ENCODE data around the gene CFAP74. TPM values are rescaled to one million over a fixed set of nuclear protein-coding genes. Genes with fewer than 3 reads are reported as not detected.
A peak's percentile ranks its signal among the peaks of the same experiment; 100 is the strongest.

The CFAP74 gene
- total RNA-seq, 2 experiments from 2014 or later = 0.38 to 0.41 TPM

DNA sequence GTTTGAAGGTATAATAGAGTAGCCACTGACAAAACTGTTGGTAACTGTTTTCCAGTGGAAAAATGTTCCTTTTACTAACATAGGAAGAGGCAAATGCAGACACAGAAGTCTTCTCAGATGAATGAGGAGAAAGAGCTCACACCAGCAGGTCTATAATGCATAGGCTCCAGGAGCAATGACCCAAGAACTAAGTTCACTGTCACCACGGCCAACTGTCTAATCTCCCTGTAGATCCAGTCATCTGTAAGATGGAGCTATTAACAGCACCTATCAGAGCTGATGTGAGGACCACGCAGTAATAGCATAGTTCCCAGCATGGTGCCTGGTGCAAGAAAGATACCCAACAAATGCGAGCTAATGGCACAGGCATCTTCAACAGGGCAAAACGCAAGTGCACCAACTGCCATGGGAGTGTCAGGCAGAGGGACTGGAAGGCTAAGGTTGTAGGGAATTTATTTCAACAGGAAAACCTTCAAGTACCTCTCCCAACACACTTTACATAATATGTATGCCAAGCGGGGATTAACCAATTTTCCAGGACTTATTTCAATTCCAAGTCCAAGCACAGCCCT lies 125.6 kb downstream of the CFAP74 start:
- intact Hi-C loops (cut with micrococcal nuclease) = no loop called here
- ChIA-PET CTCF (interaction anchor here (1.2 to 2.3 kb wide), 2 partner anchors 10 to 28 kb away, joined by 3 to 10 read pairs; no protein-coding TSS in a partner anchor), POLR2A (interaction anchor here (1.1 to 1.9 kb wide), 3 partner anchors 8 to 14 kb away, joined by 3 to 4 read pairs (median 3); no protein-coding TSS in a partner anchor)
- Mint-ChIP-seq H3K36me3 (ENCODE audit: low read depth) (peaks cover 55% of the 10 kb centered on the region), H3K4me1 (ENCODE audit: low read depth) (peaks cover 74% of the 10 kb centered on the region), H3K27me3 (no peaks in the 10 kb centered on the region), H3K27ac (peak overlapping the region; percentile 8), H3K9me3 (no peaks in the 10 kb centered on the region), H3K4me3 (no peak overlapping the region)
- DNase-seq (no peak), ATAC-seq (no peak)
- TF ChIP-seq, protein P1, sequence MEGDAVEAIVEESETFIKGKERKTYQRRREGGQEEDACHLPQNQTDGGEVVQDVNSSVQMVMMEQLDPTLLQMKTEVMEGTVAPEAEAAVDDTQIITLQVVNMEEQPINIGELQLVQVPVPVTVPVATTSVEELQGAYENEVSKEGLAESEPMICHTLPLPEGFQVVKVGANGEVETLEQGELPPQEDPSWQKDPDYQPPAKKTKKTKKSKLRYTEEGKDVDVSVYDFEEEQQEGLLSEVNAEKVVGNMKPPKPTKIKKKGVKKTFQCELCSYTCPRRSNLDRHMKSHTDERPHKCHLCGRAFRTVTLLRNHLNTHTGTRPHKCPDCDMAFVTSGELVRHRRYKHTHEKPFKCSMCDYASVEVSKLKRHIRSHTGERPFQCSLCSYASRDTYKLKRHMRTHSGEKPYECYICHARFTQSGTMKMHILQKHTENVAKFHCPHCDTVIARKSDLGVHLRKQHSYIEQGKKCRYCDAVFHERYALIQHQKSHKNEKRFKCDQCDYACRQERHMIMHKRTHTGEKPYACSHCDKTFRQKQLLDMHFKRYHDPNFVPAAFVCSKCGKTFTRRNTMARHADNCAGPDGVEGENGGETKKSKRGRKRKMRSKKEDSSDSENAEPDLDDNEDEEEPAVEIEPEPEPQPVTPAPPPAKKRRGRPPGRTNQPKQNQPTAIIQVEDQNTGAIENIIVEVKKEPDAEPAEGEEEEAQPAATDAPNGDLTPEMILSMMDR (IDR thresholded peaks at IDR 0.05) = no peak

DNA sequence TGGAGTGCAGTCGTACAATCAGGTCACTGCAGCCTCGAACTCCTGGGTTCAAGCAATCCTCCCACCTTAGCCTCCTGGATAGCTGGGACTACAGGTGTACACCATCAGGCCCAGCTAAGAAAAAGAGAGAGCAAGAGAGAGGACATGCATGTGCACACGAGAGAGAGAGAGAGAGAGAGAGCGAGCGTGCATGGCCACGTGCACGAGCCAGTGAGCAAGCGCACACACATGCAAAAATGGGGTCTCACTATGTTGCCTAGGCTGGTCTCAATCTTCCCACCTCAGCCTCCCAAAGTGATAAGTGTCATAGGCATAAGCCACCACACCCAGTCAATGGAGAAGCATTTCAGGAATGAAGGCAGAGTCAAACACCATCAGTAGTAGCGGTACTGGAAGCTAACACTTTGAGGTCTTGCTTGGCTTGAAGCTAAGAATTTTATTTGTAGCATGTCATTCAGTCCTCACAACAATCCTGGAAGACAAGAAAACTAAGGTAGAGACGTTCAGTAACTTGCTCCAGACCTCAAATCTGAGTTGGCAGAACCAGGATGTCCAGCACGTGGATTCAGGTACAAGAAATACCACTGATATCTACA lies 127.2 kb downstream of the CFAP74 start:
- ChIA-PET CTCF (interaction anchor here (0.7 to 3.2 kb wide), 4 partner anchors 22 to 33 kb away, joined by 3 to 14 read pairs (median 3); no protein-coding TSS in a partner anchor), POLR2A (interaction anchor here (1.0 to 2.5 kb wide), 4 partner anchors 9 to 96 kb away, joined by 3 to 13 read pairs (median 6); no protein-coding TSS in a partner anchor)
- intact Hi-C loops (cut with micrococcal nuclease) = no loop called here
- no peak for ATAC-seq
- Mint-ChIP-seq H3K36me3 (ENCODE audit: low read depth) (peaks cover 69% of the 10 kb centered on the region), H3K9me3 (no peaks in the 10 kb centered on the region), H3K27me3 (no peaks in the 10 kb centered on the region), H3K4me3 (no peak overlapping the region), H3K27ac (peak overlapping the region; percentile 90), H3K4me1 (ENCODE audit: low read depth) (peaks cover 78% of the 10 kb centered on the region)
- no peak for DNase-seq
- TF ChIP-seq, protein P1 (IDR thresholded peaks at IDR 0.05) = no peak

DNA sequence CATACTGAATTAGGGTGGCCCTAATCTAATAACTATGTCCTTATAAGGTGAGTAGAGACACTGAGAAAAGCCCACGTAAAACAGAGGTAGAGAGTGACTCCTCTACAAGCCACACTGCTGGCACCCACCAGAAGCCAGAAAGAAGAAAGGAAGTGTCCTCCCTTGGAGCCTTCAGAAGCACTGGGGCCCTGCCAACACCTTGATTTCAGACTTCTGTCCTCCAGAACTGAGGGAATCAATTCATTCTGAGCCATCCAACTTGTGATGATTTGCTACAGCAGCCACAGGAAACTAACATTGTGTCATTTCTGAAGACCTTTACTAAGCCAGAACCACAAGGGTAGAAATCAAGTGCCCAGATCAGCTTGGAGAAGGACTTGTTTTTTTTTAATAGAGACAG lies 127.7 kb downstream of the CFAP74 start:
- Mint-ChIP-seq H3K36me3 (ENCODE audit: low read depth) (peaks cover 71% of the 10 kb centered on the region), H3K4me1 (ENCODE audit: low read depth) (peaks cover 77% of the 10 kb centered on the region), H3K4me3 (no peak overlapping the region), H3K27ac (peak overlapping the region; percentile 90), H3K9me3 (no peaks in the 10 kb centered on the region), H3K27me3 (no peaks in the 10 kb centered on the region)
- TF ChIP-seq, protein P1 (IDR thresholded peaks at IDR 0.05) = no peak
- ChIA-PET POLR2A (interaction anchor here (1.0 to 2.5 kb wide), 5 partner anchors 10 to 96 kb away, joined by 3 to 13 read pairs (median 4); no protein-coding TSS in a partner anchor), CTCF (interaction anchor here (0.7 to 3.2 kb wide), 3 partner anchors 23 to 33 kb away, joined by 3 to 14 read pairs (median 3); no protein-coding TSS in a partner anchor)
- DNase-seq (peak; percentile 75), ATAC-seq (peak; percentile 91)
- intact Hi-C loops (cut with micrococcal nuclease) = no loop called here

DNA sequence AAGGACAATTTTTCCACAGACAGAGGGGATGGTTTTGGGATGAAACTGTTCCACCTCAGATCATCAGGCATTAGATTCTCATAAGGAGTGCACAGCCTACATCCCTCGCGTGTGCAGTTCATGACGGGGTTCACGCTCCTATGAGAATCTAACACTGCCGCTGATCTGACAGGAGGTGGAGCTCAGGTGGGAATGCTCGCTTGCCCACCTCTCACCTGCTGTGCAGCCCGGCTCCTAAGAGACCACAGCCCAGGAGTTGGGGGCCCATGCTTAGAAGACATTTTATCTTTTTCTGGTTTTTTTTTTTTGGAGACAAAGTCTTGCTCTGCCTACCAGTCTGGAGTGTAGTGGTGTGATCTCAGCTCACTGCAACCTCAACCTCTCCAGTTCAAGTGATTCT lies 128.7 kb downstream of the CFAP74 start:
- Mint-ChIP-seq H3K4me3 (no peak overlapping the region), H3K27ac (no peak overlapping the region), H3K27me3 (no peaks in the 10 kb centered on the region), H3K9me3 (no peaks in the 10 kb centered on the region), H3K36me3 (ENCODE audit: low read depth) (peaks cover 75% of the 10 kb centered on the region), H3K4me1 (ENCODE audit: low read depth) (peaks cover 78% of the 10 kb centered on the region)
- ChIA-PET CTCF (interaction anchor here (3.2 kb wide), 1 partner anchor 31 kb away, joined by 14 read pairs; no protein-coding TSS in a partner anchor), POLR2A (interaction anchor here (1.3 to 2.5 kb wide), 2 partner anchors 11 to 13 kb away, joined by 5 to 13 read pairs; no protein-coding TSS in a partner anchor)
- TF ChIP-seq, protein P1 (IDR thresholded peaks at IDR 0.05) = no peak
- intact Hi-C loops (cut with micrococcal nuclease) = no loop called here
- ATAC-seq (no peak), DNase-seq (no peak)

DNA sequence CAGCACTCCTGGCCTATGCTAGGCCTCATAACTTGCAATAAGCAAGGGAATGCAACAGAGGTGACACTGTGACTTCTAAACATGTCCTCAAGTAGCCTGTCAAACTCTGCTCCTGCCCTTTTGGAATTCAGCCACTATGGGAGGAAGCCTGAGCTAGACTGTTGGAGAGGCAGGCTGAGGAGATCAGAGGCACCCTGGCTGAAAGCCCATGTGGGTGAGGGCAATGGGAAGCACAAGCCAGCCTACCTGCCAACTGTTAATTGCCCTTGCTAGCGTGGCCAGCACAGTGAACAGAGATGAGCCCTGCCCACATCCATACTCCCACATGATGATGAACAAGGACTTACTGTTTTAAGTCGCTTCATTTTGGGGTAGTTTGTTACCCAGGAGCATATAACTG lies 130.4 kb downstream of the CFAP74 start:
- no peaks in the 10 kb centered on the region for H3K9me3 Mint-ChIP-seq
- TF ChIP-seq, protein P1 (IDR thresholded peaks at IDR 0.05) = no peak
- no peak overlapping the region for H3K27ac Mint-ChIP-seq
- H3K36me3 Mint-ChIP-seq (ENCODE audit: low read depth) = peaks cover 67% of the 10 kb centered on the region
- no peaks in the 10 kb centered on the region for H3K27me3 Mint-ChIP-seq
- ChIA-PET CTCF (no interaction called here), POLR2A (interaction anchor here (1.0 kb wide), 1 partner anchor 10 kb away, joined by 5 read pairs; no protein-coding TSS in a partner anchor)
- ATAC-seq = no peak
- no peak for DNase-seq
- intact Hi-C loops (cut with micrococcal nuclease) = no loop called here
- H3K4me1 Mint-ChIP-seq (ENCODE audit: low read depth) = peaks cover 72% of the 10 kb centered on the region
- H3K4me3 Mint-ChIP-seq = no peak overlapping the region

Measured in activated CD8-positive, alpha-beta T cell treated with anti-CD3 and anti-CD28 coated beads for 36 hours (primary cell).